ENCODE results near the gene MPG.
A peak's percentile ranks its signal among the peaks of the same experiment; 100 is the strongest.

MPG gene

DNA sequence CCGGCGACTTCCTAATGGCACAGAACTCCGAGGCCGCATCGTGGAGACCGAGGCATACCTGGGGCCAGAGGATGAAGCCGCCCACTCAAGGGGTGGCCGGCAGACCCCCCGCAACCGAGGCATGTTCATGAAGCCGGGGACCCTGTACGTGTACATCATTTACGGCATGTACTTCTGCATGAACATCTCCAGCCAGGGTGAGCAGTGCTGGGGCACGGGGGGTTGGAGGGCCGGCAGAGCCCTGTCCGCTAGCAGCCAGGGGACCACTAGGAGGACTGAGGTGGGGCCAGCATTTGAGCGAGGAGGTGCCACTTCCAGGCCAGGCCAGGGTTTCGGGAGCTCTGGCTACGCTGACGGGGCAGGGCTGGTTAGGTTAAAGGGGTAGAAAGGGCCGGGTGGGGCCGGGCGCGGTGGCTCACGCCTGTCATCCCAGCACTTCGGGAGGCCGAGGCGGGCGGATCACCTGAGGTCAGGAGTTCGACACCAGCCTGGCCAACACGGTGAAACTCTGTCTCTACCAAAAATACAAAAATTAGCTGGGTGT is 5.1 kb downstream of the MPG start:
- TF ChIP-seq, protein P1, sequence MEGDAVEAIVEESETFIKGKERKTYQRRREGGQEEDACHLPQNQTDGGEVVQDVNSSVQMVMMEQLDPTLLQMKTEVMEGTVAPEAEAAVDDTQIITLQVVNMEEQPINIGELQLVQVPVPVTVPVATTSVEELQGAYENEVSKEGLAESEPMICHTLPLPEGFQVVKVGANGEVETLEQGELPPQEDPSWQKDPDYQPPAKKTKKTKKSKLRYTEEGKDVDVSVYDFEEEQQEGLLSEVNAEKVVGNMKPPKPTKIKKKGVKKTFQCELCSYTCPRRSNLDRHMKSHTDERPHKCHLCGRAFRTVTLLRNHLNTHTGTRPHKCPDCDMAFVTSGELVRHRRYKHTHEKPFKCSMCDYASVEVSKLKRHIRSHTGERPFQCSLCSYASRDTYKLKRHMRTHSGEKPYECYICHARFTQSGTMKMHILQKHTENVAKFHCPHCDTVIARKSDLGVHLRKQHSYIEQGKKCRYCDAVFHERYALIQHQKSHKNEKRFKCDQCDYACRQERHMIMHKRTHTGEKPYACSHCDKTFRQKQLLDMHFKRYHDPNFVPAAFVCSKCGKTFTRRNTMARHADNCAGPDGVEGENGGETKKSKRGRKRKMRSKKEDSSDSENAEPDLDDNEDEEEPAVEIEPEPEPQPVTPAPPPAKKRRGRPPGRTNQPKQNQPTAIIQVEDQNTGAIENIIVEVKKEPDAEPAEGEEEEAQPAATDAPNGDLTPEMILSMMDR (IDR thresholded peaks at IDR 0.05; ENCODE audit: low read length, missing control alignments): no peak
- DNase-seq (ENCODE audit: low read depth): no peak
- no peak overlapping the region for H3K4me3 ChIP-seq (replicated peaks; ENCODE audit: low read depth, low read length)

DNA sequence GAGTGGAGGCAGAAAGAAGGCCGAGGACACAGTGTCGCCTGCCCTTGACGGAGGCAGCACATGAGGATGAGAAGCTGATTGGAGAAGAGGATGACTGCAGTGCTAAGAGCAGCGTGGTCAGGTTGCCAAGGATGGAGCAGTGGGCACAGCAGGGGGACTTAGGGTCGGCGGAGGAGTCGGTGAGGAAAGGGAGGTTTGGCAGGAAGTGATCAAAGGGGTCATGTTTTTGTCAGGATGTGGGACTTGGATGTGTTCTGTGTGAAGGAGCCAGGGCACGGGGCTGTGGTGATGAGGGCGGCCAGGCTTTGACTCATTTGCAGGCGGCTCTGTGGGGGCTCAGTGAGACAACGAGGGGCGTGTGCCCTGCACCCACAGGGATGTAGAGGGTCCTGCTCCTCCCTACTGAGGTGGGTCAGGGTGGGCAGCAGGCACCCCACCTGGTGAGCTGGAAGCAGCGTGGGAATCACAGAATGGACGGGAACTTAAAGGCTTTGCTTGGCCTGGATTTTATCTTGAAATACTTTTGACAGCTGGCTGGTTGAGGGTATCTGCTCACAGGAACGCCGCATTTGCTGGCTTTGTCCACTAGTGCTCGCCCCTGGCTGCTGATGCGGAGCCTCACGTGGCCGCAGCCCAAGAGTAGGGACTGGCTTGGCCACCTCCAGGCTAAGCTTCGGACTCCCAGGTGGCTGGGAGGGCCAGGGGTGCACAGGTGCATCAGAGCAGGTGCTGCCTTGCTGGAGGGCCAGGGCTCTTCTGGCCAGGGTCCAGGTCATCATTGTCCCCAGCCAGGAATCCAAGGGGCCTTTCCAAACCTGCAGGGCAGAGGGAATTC is 6.0 kb downstream of the MPG start:
- no peak overlapping the region for H3K4me3 ChIP-seq (replicated peaks; ENCODE audit: low read depth, low read length)
- peak; percentile 39 for DNase-seq (ENCODE audit: low read depth)
- TF ChIP-seq, protein P1 (IDR thresholded peaks at IDR 0.05; ENCODE audit: low read length, missing control alignments): no peak

DNA sequence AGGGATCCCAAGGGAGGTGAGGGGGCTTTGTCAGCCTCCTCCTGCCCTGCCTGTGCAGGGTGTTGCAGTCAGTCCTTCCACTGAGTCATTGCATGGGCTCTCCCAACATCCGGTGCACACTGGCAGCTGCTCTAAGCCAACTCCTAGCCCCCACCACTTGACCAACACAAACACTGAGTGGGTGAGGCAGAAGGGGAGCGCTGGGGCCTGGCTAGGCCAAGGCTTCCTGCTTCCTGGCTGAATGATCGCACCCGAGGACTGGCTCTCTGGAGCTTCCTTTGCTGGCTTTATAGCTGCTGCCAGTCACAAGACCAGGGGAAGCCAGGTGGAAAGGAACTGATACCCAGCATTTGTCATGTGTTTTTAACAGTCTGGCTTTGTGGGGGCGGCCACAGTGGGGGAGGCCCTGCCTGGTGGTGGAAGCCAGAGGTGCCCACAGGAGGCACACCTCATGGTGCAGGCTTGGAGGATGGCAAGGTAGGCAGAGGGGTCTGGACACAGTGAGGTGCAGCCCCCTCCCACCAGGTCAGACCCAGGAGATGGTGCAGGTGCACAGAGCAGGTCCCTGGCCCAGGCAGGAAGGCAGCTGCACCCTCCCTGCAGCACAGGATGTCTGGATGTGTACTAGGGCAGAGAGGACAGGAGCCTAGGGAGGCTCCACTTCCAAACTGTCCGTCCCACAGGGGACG is 6.8 kb downstream of the MPG start:
- TF ChIP-seq, protein P1 (IDR thresholded peaks at IDR 0.05; ENCODE audit: low read length, missing control alignments): no peak
- no peak overlapping the region for H3K4me3 ChIP-seq (replicated peaks; ENCODE audit: low read depth, low read length)
- DNase-seq (ENCODE audit: low read depth): peak; percentile 93

DNA sequence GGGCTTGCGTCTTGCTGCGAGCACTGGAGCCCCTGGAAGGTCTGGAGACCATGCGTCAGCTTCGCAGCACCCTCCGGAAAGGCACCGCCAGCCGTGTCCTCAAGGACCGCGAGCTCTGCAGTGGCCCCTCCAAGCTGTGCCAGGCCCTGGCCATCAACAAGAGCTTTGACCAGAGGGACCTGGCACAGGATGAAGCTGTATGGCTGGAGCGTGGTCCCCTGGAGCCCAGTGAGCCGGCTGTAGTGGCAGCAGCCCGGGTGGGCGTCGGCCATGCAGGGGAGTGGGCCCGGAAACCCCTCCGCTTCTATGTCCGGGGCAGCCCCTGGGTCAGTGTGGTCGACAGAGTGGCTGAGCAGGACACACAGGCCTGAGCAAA is 7.4 kb downstream of the MPG start:
- DNase-seq (ENCODE audit: low read depth): no peak
- TF ChIP-seq, protein P1 (IDR thresholded peaks at IDR 0.05; ENCODE audit: low read length, missing control alignments): no peak
- no peak overlapping the region for H3K4me3 ChIP-seq (replicated peaks; ENCODE audit: low read depth, low read length)

DNA sequence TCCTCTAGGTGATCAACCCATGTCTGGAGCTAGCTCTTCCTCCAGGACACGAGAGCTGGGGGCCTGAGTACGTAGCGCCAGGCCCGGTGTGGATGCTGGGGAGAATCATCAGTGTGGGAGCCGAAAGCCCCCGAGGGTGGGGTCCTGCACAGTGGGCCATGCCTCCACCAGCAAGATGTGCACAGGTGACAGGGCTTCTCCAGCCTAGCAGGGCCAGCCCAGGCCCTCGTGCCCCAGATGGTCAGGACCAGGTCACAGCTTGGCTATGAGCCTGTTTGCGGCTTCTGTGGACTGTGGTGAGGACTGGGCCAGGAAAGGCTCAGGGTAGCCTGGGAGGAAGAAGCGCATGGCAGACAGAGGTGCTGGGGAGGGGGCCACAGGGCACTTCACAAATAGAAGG is 7.8 kb downstream of the MPG start:
- no peak overlapping the region for H3K4me3 ChIP-seq (replicated peaks; ENCODE audit: low read depth, low read length)
- TF ChIP-seq, protein P1 (IDR thresholded peaks at IDR 0.05; ENCODE audit: low read length, missing control alignments): no peak
- no peak for DNase-seq (ENCODE audit: low read depth)

DNA sequence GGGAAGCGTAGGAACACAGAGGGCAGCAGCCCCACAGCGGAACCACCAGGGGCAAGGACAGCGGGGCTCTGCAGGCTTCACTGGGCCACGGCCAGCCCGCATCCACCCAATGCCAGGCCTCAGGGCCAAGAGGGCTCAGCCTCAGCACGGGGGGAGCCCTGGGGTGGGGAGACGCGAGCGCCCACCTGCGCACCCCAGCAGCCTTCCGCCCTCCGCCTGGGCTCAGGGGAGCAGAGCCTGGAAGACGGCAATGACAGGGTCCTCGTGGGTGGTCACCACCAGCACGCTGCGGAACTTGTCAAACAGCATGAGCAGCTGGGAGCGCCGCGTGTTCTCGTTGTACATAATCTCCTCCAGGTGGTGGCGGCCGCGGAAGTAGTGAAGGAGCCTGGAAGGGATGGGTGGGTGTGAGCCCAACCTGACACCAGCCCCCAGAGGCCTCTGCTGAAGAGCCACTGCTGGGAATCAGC is 8.5 kb downstream of the MPG start:
- TF ChIP-seq, protein P1 (IDR thresholded peaks at IDR 0.05; ENCODE audit: low read length, missing control alignments): no peak
- no peak for DNase-seq (ENCODE audit: low read depth)
- H3K4me3 ChIP-seq (replicated peaks; ENCODE audit: low read depth, low read length): no peak overlapping the region
